ENCODE data around the gene BLMH. TPM values are rescaled to one million over a fixed set of nuclear protein-coding genes. Genes with fewer than 3 reads are reported as not detected.
"Not testable (repeated sequence)": the region's sequence is repeated elsewhere in the genome, so short reads cannot be mapped to it uniquely, and the experiment has no call there.

The BLMH gene
- total RNA-seq, 1 experiment from 2014 or later, result 59.0 TPM

GRCh38 chr17:30203471-30203981 lies 88.2 kb downstream of the BLMH start:
- Histone ChIP-seq H3K27ac (ENCODE audit: low read length) (no peak overlapping the region), H3K4me1 (ENCODE audit: control insufficient read depth, insufficient read depth, low read length) (no peaks in the 10 kb centered on the region), H3K4me3 (ENCODE audit: low read depth in 2 of 2, low read length in 2 of 2) (no peak overlapping the region), H3K9me3 (ENCODE audit: control insufficient read depth, insufficient read depth, low read depth, low read length) (no peaks in the 10 kb centered on the region), H3K36me3 (ENCODE audit: control insufficient read depth, insufficient read depth, low read length) (no peaks in the 10 kb centered on the region), H3K27me3 (ENCODE audit: control insufficient read depth, insufficient read depth, low read length) (no peaks in the 10 kb centered on the region)
- CTCF ChIA-PET, result no interaction called here
- TF ChIP-seq SIN3A (IDR thresholded peaks at IDR 0.05; ENCODE audit: borderline replicate concordance, insufficient read depth, low read depth, low read length) (no peak), REST (IDR thresholded peaks at IDR 0.05; ENCODE audit: insufficient read depth in 1 of 2, low read depth in 2 of 2, low read length in 1 of 2) (no peak), CTCF (IDR thresholded peaks at IDR 0.05) (no peak), TCF7L2 (IDR thresholded peaks at IDR 0.05; ENCODE audit: low read depth, low read length) (no peak), POLR2AphosphoS5 (IDR thresholded peaks at IDR 0.05; ENCODE audit: low read depth, low read length) (no peak)
- no TSS peak for BruUV-seq (replicated peaks)
- in situ Hi-C loops (cut with HindIII; ENCODE audit: low pct_unique_long_range_greater_than_20kb, low sequenced_read_pairs), result no loop called here
- intact Hi-C loops (cut with micrococcal nuclease; ENCODE audit: unreplicated experiment), result no loop called here
- ATAC-seq (peak; percentile 70; the same call in 1 of the 2 replicates), DNase-seq (ENCODE audit: low read depth, low spot score) (no peak)
- POLR2A ChIA-PET, result interaction anchor here (0.6 kb wide), 1 partner anchor 432 kb away, joined by 3 read pairs; no protein-coding TSS in a partner anchor

GRCh38 chr17:30200656-30201055 lies 91.1 kb downstream of the BLMH start:
- BruUV-seq (replicated peaks); H3K4me1 ChIP-seq (ENCODE audit: control insufficient read depth, insufficient read depth, low read length); H3K9me3 ChIP-seq (ENCODE audit: control insufficient read depth, insufficient read depth, low read depth, low read length); H3K27ac ChIP-seq (ENCODE audit: low read length); POLR2A ChIA-PET; intact Hi-C loops (cut with micrococcal nuclease; ENCODE audit: unreplicated experiment); H3K27me3 ChIP-seq (ENCODE audit: control insufficient read depth, insufficient read depth, low read length); H3K36me3 ChIP-seq (ENCODE audit: control insufficient read depth, insufficient read depth, low read length); in situ Hi-C loops (cut with HindIII; ENCODE audit: low pct_unique_long_range_greater_than_20kb, low sequenced_read_pairs); DNase-seq (ENCODE audit: low read depth, low spot score); CTCF ChIA-PET; H3K4me3 ChIP-seq (ENCODE audit: low read depth in 2 of 2, low read length in 2 of 2); ATAC-seq: not testable (repeated sequence)

DNA sequence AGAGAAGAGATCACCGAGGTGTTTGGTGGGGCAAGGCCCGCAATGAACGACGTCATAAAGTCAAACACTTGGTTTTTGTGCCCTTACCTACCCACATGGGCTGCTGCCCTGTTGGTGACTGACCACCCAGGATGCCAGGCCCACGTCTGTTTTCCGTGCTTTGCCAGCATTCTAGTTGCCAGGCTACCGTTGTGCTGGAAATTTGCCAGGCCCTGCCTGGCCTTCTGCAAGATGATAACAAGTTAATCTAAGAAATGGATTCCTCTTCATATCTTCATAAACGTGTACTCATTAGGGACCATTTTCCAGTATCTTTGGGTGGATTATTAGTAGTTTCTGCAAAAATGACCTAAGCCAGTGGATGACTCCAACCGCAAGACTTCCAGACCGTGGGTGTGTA lies 91.6 kb downstream of the BLMH start:
- intact Hi-C loops (cut with micrococcal nuclease; ENCODE audit: unreplicated experiment), result no loop called here
- no TSS peak for BruUV-seq (replicated peaks)
- H3K27ac ChIP-seq (ENCODE audit: low read length), result no peak overlapping the region
- no peak overlapping the region for H3K4me3 ChIP-seq (ENCODE audit: low read depth in 2 of 2, low read length in 2 of 2)
- H3K9me3 ChIP-seq (ENCODE audit: control insufficient read depth, insufficient read depth, low read depth, low read length), result no peaks in the 10 kb centered on the region
- H3K36me3 ChIP-seq (ENCODE audit: control insufficient read depth, insufficient read depth, low read length), result no peaks in the 10 kb centered on the region
- H3K27me3 ChIP-seq (ENCODE audit: control insufficient read depth, insufficient read depth, low read length), result no peaks in the 10 kb centered on the region
- DNase-seq (ENCODE audit: low read depth, low spot score) (no peak), ATAC-seq (no peak)
- no peaks in the 10 kb centered on the region for H3K4me1 ChIP-seq (ENCODE audit: control insufficient read depth, insufficient read depth, low read length)
- ChIA-PET CTCF (no interaction called here), POLR2A (no interaction called here)
- TF ChIP-seq CTCF (IDR thresholded peaks at IDR 0.05) (no peak), REST (IDR thresholded peaks at IDR 0.05; ENCODE audit: insufficient read depth in 1 of 2, low read depth in 2 of 2, low read length in 1 of 2) (no peak), POLR2AphosphoS5 (IDR thresholded peaks at IDR 0.05; ENCODE audit: low read depth, low read length) (no peak)
- in situ Hi-C loops (cut with HindIII; ENCODE audit: low pct_unique_long_range_greater_than_20kb, low sequenced_read_pairs), result no loop called here

All from Panc1 (cell line).